HG03571 (cell line): Measurements from ENCODE around the gene CRLF1.
"Not testable (repeated sequence)": the region's sequence is repeated elsewhere in the genome, so short reads cannot be mapped to it uniquely, and the experiment has no call there.

ENCODE experiments used
- ATAC-seq: cut with Tn5 transposase; IDR thresholded peaks from one replicate; pipeline ENCODE4 v1.9.1; 2021; ENCODE audit not compliant: unreplicated experiment

CRLF1 gene

GRCh38 chr19:18593367-18594095, 13.1 kb downstream of the CRLF1 start:
- ATAC-seq: no peak

GRCh38 chr19:18592732-18593131, 13.9 kb downstream of the CRLF1 start:
- not testable (repeated sequence) for ATAC-seq

GRCh38 chr19:18591735-18592385, 14.7 kb downstream of the CRLF1 start:
- no peak for ATAC-seq

- no peak for ATAC-seq
Observed at GRCh38 chr19:18590273-18591272, 16.0 kb downstream of the CRLF1 start.

GRCh38 chr19:18589380-18590272, 17.0 kb downstream of the CRLF1 start:
- ATAC-seq: peak; percentile 28

- ATAC-seq: peak; percentile 63
Observed at GRCh38 chr19:18588611-18589379, 17.8 kb downstream of the CRLF1 start, which contains the start of gene REX1BD. Gene REX1BD, plus strand, starts transcription at chr19:18588798. Its CDS starts 4 bp downstream, at chr19:18588802.

- ATAC-seq: no peak
Observed at GRCh38 chr19:18587962-18588610, 18.5 kb downstream of the CRLF1 start.

- ATAC-seq: no peak
Observed at GRCh38 chr19:18587561-18587960, 19.0 kb downstream of the CRLF1 start.

GRCh38 chr19:18586306-18586705, 20.3 kb downstream of the CRLF1 start:
- no peak for ATAC-seq

- ATAC-seq: no peak
Observed at GRCh38 chr19:18580311-18580710, 26.3 kb downstream of the CRLF1 start.

- ATAC-seq: no peak
Observed at GRCh38 chr19:18577365-18577914, 29.2 kb downstream of the CRLF1 start.

GRCh38 chr19:18576383-18576782, 30.2 kb downstream of the CRLF1 start:
- ATAC-seq: no peak

- no peak for ATAC-seq
Observed at GRCh38 chr19:18574691-18575291, 31.8 kb downstream of the CRLF1 start.

- ATAC-seq: peak; percentile 85
Observed at GRCh38 chr19:18571564-18572344, 34.8 kb downstream of the CRLF1 start, which contains the start of gene UBA52. Gene UBA52, plus strand, starts transcription at chr19:18571857. Its CDS starts 1,444 bp downstream, at chr19:18573301.

GRCh38 chr19:18568367-18568766, 38.2 kb downstream of the CRLF1 start:
- no peak for ATAC-seq

GRCh38 chr19:18566953-18567352, 39.6 kb downstream of the CRLF1 start:
- ATAC-seq: no peak

- no peak for ATAC-seq
Observed at GRCh38 chr19:18562086-18562485, 44.5 kb downstream of the CRLF1 start.
